Stimulated activated CD8-positive, alpha-beta memory T cell treated with anti-CD3 and anti-CD28 coated beads, Interleukin-2, amount 100 ng/mL, for 1 hour (primary cell): ENCODE results near the gene KSR1.
"Not testable (repeated sequence)": the region's sequence is repeated elsewhere in the genome, so short reads cannot be mapped to it uniquely, and the experiment has no call there.

ENCODE experiments used
- DNase-seq, 2 donors: peaks; one replicate each; pipeline ENCODE4 v3.0.0-alpha.2; 2020; ENCODE audit warnings: low read depth in 2 of 2

KSR1 gene

DNA sequence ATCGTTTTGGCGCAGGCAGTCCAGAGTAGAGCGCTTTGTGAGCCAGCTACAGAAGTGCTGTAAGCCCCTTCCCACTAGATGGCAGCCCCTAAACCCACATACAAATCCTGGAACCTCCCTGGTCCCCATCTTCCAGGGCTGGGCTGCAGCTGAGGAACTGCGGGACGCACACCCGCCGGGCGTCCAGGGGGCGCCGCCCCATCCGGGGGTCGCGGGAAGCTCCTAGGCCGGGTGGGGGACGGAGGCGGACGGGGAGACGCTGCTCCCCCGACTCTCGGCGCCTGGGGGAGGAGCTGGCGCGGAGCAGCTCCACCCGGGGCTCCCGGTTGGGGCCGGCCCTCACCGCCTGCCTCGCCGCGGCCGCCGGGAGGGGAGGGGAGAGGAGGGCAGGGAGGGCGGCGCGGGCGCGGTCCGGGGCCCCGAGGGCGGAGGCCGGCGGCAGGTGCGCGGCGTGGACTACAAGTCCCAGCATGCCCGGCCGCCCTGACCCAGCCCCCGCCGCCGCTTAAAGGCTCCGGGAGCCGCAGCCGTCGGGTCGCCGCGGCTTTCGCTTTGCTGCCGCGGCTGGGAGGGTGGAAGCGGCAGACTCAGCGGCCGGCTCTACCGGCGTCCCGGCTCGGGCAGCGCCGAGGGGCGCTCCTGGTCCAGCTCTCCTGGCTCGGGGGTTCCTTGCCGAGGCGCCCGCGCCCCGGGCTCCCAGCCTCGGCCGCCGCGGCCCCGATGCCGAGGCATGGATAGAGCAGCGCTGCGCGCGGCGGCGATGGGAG is at the start of gene KSR1:
KSR1 (plus strand) TSS at position 535 of the 767 bp plus-strand sequence; CDS start at position 731, 196 bp downstream.
- DNase-seq, result peak; percentile 52 to 68

GRCh38 chr17:27407916-27408864 is 48.1 kb upstream of the KSR1 start:
- DNase-seq, result no peak

GRCh38 chr17:27408891-27409290 is 47.4 kb upstream of the KSR1 start:
- no peak for DNase-seq

DNA sequence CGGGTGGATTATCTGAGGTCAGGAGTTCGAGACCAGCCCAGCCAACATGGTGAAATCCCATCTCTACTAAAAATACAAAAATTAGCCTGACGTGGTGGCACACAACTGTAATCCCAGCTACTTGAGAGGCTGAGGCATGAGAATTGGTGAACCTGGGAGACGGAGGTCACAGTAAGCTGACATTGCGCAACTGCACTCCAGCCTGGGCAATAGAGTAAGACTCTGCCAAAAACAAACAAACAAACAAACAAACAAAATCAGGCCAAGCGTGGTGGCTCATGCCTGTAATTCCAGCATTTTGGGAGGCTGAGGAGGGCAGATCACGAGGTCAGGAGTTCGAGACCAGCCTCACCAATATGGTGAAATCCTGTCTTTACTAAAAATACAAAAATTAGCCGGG is 44.1 kb upstream of the KSR1 start:
- not testable (repeated sequence) for DNase-seq

- DNase-seq, result no peak
These were observed 42.9 kb upstream of the KSR1 start for GRCh38 chr17:27413315-27413714.

DNA sequence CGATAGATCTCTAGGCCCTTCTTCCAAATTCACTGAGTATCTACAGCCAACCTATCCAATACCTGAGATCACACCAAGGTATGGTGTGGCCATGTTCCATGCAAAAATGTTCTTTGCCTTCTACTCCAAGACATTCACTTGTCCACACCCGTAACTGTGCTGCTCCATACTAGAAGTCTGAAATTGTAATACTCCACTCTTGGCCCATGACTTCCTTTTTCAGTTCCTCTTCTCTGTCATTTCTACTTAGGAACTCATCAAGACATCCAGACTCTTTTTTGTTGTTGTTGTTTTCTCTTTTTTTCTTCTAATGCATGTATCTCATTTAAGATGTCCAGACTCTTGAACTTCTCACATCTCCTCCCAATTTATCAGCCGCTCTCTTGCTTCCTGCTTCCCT is 42.5 kb upstream of the KSR1 start:
- DNase-seq, result no peak

- no peak for DNase-seq
These were observed 42.0 kb upstream of the KSR1 start for GRCh38 chr17:27414271-27414670.

- DNase-seq, result no peak
These were observed 41.6 kb upstream of the KSR1 start for GRCh38 chr17:27414694-27415093.

DNA sequence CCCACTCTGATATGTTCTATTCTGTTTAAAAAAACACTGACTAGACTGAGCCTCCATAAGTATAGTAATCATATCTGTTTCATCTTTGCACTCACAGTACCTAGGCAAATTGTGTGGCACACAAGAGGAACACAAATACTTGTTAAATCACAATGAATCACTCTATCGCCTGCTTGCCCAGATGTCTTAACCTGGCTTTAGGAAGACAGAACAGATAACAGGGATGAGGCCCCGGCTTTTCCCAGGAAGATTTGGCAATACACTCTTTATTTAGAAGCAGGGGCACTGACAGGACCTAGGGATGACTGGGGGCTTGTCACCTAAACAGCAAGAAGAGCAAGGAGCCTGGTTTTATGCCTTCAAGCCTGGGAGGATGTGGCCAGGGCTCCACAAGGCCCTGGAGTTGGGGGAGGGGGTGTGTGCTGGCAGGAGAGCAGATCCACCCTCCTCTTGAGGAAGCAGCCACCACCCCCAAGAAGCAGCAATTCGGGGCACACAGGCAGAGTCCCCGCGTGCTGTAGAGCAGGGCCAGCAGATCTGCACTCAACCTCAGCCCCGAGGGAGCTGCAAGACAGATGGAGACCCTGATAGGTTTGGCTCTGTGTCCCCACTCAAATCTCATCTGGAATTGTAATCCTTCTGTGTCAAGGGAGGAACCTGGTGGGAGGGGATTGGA is 41.0 kb upstream of the KSR1 start:
- no peak for DNase-seq

- DNase-seq, result no peak
These were observed 38.5 kb upstream of the KSR1 start for GRCh38 chr17:27417596-27418365.

GRCh38 chr17:27418366-27418615 is 38.0 kb upstream of the KSR1 start:
- DNase-seq, result no peak

DNA sequence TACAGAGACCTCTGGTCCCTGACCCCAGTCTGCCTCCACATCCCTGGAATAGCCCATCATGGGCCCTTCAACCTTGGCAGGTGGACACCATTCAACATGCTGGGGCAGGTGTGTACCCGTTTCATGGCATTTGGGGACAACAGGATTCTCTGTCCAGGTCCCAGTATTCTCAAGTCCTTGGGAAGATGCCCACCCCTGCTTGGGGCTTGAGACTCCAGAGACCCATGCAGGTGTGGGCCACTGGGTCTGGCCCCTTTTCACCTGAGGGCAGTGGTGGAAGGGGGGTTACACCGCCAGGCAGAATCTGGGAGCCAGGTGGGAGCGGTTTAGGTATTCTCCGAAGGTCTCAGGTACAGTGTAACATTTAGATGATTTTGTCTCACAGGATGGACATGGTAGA is 37.1 kb upstream of the KSR1 start:
- no peak for DNase-seq

- DNase-seq, result no peak
These were observed 35.9 kb upstream of the KSR1 start for GRCh38 chr17:27420211-27420950.

DNA sequence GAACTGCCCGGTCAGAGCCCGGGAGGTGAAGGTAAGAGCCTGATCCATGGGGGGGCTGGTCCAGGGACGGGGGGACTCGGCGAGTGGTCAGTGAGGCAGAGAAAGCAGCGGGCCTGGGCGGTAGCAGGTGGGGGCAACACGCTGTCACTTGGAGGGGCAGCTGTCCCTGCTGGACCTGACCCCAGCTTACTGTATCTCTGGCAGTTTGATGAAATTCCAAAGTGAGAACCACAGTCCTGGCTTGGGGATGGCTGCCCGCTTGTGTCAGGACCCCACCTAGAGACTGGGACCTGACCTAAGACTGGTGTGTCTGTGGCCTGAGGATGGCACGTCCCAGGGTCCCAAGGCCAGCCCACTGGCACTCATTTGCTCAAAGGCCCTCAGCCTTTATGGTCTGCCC is 35.1 kb upstream of the KSR1 start:
- no peak for DNase-seq

- not testable (repeated sequence) for DNase-seq
These were observed 34.6 kb upstream of the KSR1 start for GRCh38 chr17:27421626-27422025.

- no peak for DNase-seq
These were observed 33.6 kb upstream of the KSR1 start for GRCh38 chr17:27422601-27423000.

DNA sequence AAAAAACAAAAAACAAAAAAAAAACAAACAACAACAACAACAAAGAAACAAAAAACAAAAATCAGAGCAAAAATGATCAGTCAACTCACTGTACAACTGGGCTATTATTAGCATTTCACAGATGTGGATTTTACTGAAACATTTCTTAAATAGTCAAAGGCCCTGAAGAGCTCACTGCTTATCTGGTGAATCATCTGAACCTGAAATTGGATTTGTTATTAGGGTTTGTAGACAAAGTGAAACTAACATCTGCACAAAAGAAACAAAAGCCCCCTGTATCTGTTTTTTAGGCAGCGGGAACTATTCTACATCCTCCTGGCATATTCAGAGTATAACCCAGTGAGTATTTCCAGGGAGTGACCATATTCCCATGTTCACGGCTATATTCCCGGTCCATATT is 32.6 kb upstream of the KSR1 start:
- no peak for DNase-seq

DNA sequence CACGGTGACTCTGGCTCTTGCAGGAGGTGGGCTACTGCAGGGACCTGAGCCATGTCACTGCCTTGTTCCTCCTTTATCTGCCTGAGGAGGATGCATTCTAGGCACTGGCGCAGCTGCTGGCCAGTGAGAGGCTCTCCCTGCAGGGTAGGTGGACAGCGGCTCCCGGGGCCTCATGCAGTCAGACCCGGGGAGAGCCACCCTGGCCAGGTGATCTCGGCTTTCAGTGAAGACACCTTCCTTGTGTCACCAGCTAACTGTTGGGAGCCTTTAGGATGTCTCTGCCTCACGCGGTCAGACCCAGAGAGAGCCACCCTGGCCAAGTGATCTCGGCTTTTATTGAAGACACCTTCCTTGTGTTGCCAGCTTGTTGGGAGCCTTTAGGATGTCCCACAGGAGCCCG is 31.7 kb upstream of the KSR1 start:
- no peak for DNase-seq

DNA sequence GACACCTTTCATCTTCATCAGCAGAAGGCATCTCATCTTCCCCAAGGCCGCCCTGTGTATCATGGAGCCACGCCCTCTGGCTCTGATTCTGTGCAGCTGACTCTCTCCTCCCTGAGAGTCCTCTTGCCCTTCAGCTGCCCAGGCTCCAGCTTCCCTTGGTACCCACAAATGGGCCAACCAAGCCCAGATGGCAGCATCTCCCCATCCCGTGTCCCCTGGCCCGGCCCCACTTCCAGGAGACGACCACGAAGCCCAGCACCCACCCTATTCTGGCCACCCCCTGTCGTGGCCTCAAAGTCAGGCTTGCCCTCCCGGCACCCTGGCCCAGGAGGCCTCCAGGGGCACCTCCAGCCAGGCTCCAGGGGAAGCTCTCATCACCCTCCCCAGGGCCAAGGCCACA is 31.3 kb upstream of the KSR1 start:
- DNase-seq, result no peak

GRCh38 chr17:27425571-27425970 is 30.7 kb upstream of the KSR1 start:
- DNase-seq, result not testable (repeated sequence)

GRCh38 chr17:27425991-27426390 is 30.3 kb upstream of the KSR1 start:
- DNase-seq, result no peak
